PC-3 (cell line): ENCODE data around the gene ZWILCH. TPM values are rescaled to one million over a fixed set of nuclear protein-coding genes. Genes with fewer than 3 reads are reported as not detected.

ENCODE experiments used
- ATAC-seq: fragments of 200-7000 bp; cut with Tn5 transposase; 2 replicates; pipeline ENCODE4 v1.9.1; 2020; ENCODE audit warnings: mild to moderate bottlenecking, moderate library complexity
- BruUV-seq: library from RNA; stranded (reverse); fragments of 400-500 nt; replicated peaks from 2 replicates; lab custom pipeline; 2021; lab: Mats Ljungman, UMichigan
- CTCF ChIA-PET: fragments of 300-600 bp; sonication (Branson Sonifier 250); formaldehyde crosslinking; loops from one replicate; lab custom pipeline; 2022; ENCODE audit warnings: antibody characterized with exemption; lab: Charles Lee
- POLR2A ChIA-PET: fragments of 300-600 bp; sonication (Branson Sonifier 250); formaldehyde crosslinking; loops from one replicate; lab custom pipeline; 2022; ENCODE audit warnings: antibody characterized with exemption; ENCODE audit not compliant: unreplicated experiment; lab: Charles Lee
- DNase-seq: peaks from one replicate; pipeline ENCODE4 v3.0.0-alpha.2; 2015
- H2AFZ ChIP-seq: fragments of 300-600 bp; sonication (generic); 2 replicates; pipeline ENCODE4 v1.6.0; 2016; ENCODE audit warnings: antibody characterized with exemption, low read length
- H3F3A ChIP-seq: fragments of 300-600 bp; sonication (generic); one replicate; pipeline ENCODE4 v1.6.0; 2017; ENCODE audit warnings: antibody characterized with exemption, low read length, control low read depth, mild to moderate bottlenecking; ENCODE audit not compliant: unreplicated experiment
- H3K27ac ChIP-seq: fragments of 300-600 bp; sonication (generic); 2 replicates; pipeline ENCODE4 v1.5.1; 2016; ENCODE audit warnings: mild to moderate bottlenecking, low read length
- H3K27me3 ChIP-seq: fragments of 300-600 bp; sonication (generic); 2 replicates; pipeline ENCODE4 v1.6.1; 2016; ENCODE audit warnings: low read length, mixed read lengths
- H3K36me3 ChIP-seq: fragments of 300-600 bp; sonication (generic); 2 replicates; pipeline ENCODE4 v1.6.1; 2016; ENCODE audit warnings: low read depth, mixed run types, low read length, mixed read lengths
- H3K4me1 ChIP-seq: fragments of 300-600 bp; sonication (generic); 2 replicates; pipeline ENCODE4 v1.5.1; 2016; ENCODE audit warnings: low read length; ENCODE audit not compliant: insufficient read depth
- H3K4me2 ChIP-seq: fragments of 300-600 bp; sonication (generic); 2 replicates; pipeline ENCODE4 v1.6.0; 2016; ENCODE audit warnings: low read length
- H3K4me3 ChIP-seq: fragments of 300-600 bp; sonication (generic); 2 replicates; pipeline ENCODE4 v1.5.1; 2016; ENCODE audit warnings: mild to moderate bottlenecking, low read length, mixed read lengths
- H3K79me2 ChIP-seq: fragments of 300-600 bp; sonication (generic); 2 replicates; pipeline ENCODE4 v1.6.1; 2017; ENCODE audit warnings: low read length, mixed read lengths
- H3K9ac ChIP-seq: fragments of 300-600 bp; sonication (generic); 2 replicates; pipeline ENCODE4 v1.6.0; 2016; ENCODE audit warnings: mild to moderate bottlenecking, low read length
- H3K9me2 ChIP-seq: fragments of 300-600 bp; sonication (generic); replicated peaks from 2 replicates; pipeline ENCODE4 v1.6.1; 2016; ENCODE audit warnings: mixed run types, low read length, mixed read lengths
- H3K9me3 ChIP-seq: fragments of 300-600 bp; sonication (generic); 2 replicates; pipeline ENCODE4 v1.6.1; 2016; ENCODE audit warnings: low read length, mixed read lengths
- H4K20me1 ChIP-seq: fragments of 300-600 bp; sonication (generic); 2 replicates; pipeline ENCODE4 v1.6.1; 2016; ENCODE audit warnings: low read length, mixed read lengths
- CTCF ChIP-seq: fragments of 300-600 bp; sonication (generic); conservative IDR thresholded peaks from 2 replicates; pipeline ENCODE4 v1.5.1; 2017; ENCODE audit warnings: antibody characterized with exemption, low read depth, mild to moderate bottlenecking, low read length
- EZH2 ChIP-seq: fragments of 300-600 bp; sonication (generic); IDR thresholded peaks from one replicate; pipeline ENCODE4 v1.6.1; 2017; ENCODE audit warnings: antibody characterized with exemption, mild to moderate bottlenecking, low read length; ENCODE audit not compliant: unreplicated experiment
- EZH2phosphoT487 ChIP-seq: fragments of 300-600 bp; sonication (generic); IDR thresholded peaks from 2 replicates; pipeline ENCODE4 v1.6.1; 2018; ENCODE audit warnings: mild to moderate bottlenecking, antibody characterized with exemption, low read length, borderline replicate concordance
- intact Hi-C: fragments of 100-400 bp; cut with micrococcal nuclease; formaldehyde crosslinking; loops from 2 replicates; pipeline ENCODE4 v1.9.0; 2023
- total RNA-seq: library from RNA; depleted of rRNA; stranded (reverse); fragments of >200 nt; gene quantifications from 2 replicates; pipeline ENCODE4 v1.2.3, GENCODE V29; 2014

ZWILCH gene
- total RNA-seq, 1 experiment from 2014 or later: 18.1 TPM

- intact Hi-C loops: no loop called here
Observed at GRCh38 chr15:66555685-66556084, 50.6 kb downstream of the ZWILCH start.

GRCh38 chr15:66558271-66558670 is 53.1 kb downstream of the ZWILCH start:
- Histone ChIP-seq H3K9me3 (no peaks in the 10 kb centered on the region), H3K27ac (no peak overlapping the region), H3K36me3 (no peaks in the 10 kb centered on the region), H4K20me1 (no peaks in the 10 kb centered on the region), H3F3A (no peaks in the 10 kb centered on the region), H3K79me2 (no peaks in the 10 kb centered on the region), H3K9ac (no peak overlapping the region), H3K4me2 (no peak overlapping the region), H2AFZ (no peak overlapping the region), H3K9me2 (no peaks in the 10 kb centered on the region), H3K4me1 (no peaks in the 10 kb centered on the region), H3K4me3 (no peak overlapping the region), H3K27me3 (no peaks in the 10 kb centered on the region)
- ChIA-PET CTCF (no interaction called here), POLR2A (no interaction called here)
- ATAC-seq (no peak), DNase-seq (no peak)
- intact Hi-C loops: no loop called here
- no peak for TF ChIP-seq CTCF
- no peak for TF ChIP-seq EZH2
- no peak for TF ChIP-seq EZH2phosphoT487
- BruUV-seq: no TSS peak

More at GRCh38 chr15:66555685-66556084, 50.6 kb downstream of the ZWILCH start:
- ATAC-seq: no peak
- POLR2A ChIA-PET: no interaction called here
- Histone ChIP-seq H2AFZ (no peak overlapping the region), H3K9ac (no peak overlapping the region), H3K4me2 (no peak overlapping the region), H4K20me1 (no peaks in the 10 kb centered on the region), H3K9me3 (no peaks in the 10 kb centered on the region), H3K27ac (no peak overlapping the region), H3F3A (no peaks in the 10 kb centered on the region), H3K79me2 (no peaks in the 10 kb centered on the region), H3K27me3 (no peaks in the 10 kb centered on the region), H3K36me3 (no peaks in the 10 kb centered on the region), H3K4me3 (no peak overlapping the region), H3K4me1 (peaks cover 8% of the 10 kb centered on the region), H3K9me2 (no peaks in the 10 kb centered on the region)
- no peak for TF ChIP-seq EZH2phosphoT487
- CTCF ChIA-PET: no interaction called here
- no TSS peak for BruUV-seq
- DNase-seq: no peak

GRCh38 chr15:66560856-66561525 is 55.9 kb downstream of the ZWILCH start:
- Histone ChIP-seq H3F3A (no peaks in the 10 kb centered on the region), H3K9me2 (no peaks in the 10 kb centered on the region), H3K4me1 (0 out of 2 replicates have a peak, but pooled peaks cover 3% of the 10 kb centered on the region), H3K9me3 (no peaks in the 10 kb centered on the region), H3K4me2 (no peak overlapping the region), H3K27ac (no peak overlapping the region), H3K4me3 (no peak overlapping the region), H4K20me1 (no peaks in the 10 kb centered on the region), H2AFZ (no peak overlapping the region), H3K27me3 (no peaks in the 10 kb centered on the region), H3K36me3 (no peaks in the 10 kb centered on the region), H3K9ac (no peak overlapping the region), H3K79me2 (no peaks in the 10 kb centered on the region)
- ATAC-seq (no peak), DNase-seq (no peak)
- POLR2A ChIA-PET: no interaction called here
- no TSS peak for BruUV-seq
- TF ChIP-seq EZH2: no peak
- TF ChIP-seq EZH2phosphoT487: no peak
- no peak for TF ChIP-seq CTCF
- intact Hi-C loops: no loop called here
- CTCF ChIA-PET: no interaction called here
